Measurements from ENCODE around the gene NCAPG2. TPM values are rescaled to one million over a fixed set of nuclear protein-coding genes. Genes with fewer than 3 reads are reported as not detected.

The NCAPG2 gene, protein sequence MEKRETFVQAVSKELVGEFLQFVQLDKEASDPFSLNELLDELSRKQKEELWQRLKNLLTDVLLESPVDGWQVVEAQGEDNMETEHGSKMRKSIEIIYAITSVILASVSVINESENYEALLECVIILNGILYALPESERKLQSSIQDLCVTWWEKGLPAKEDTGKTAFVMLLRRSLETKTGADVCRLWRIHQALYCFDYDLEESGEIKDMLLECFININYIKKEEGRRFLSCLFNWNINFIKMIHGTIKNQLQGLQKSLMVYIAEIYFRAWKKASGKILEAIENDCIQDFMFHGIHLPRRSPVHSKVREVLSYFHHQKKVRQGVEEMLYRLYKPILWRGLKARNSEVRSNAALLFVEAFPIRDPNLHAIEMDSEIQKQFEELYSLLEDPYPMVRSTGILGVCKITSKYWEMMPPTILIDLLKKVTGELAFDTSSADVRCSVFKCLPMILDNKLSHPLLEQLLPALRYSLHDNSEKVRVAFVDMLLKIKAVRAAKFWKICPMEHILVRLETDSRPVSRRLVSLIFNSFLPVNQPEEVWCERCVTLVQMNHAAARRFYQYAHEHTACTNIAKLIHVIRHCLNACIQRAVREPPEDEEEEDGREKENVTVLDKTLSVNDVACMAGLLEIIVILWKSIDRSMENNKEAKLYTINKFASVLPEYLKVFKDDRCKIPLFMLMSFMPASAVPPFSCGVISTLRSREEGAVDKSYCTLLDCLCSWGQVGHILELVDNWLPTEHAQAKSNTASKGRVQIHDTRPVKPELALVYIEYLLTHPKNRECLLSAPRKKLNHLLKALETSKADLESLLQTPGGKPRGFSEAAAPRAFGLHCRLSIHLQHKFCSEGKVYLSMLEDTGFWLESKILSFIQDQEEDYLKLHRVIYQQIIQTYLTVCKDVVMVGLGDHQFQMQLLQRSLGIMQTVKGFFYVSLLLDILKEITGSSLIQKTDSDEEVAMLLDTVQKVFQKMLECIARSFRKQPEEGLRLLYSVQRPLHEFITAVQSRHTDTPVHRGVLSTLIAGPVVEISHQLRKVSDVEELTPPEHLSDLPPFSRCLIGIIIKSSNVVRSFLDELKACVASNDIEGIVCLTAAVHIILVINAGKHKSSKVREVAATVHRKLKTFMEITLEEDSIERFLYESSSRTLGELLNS
- 31.8 to 43.6 TPM (median 39.1 TPM) in 5 replicates for total RNA-seq (2022; extraction: Qiagen RNA extraction)

DNA sequence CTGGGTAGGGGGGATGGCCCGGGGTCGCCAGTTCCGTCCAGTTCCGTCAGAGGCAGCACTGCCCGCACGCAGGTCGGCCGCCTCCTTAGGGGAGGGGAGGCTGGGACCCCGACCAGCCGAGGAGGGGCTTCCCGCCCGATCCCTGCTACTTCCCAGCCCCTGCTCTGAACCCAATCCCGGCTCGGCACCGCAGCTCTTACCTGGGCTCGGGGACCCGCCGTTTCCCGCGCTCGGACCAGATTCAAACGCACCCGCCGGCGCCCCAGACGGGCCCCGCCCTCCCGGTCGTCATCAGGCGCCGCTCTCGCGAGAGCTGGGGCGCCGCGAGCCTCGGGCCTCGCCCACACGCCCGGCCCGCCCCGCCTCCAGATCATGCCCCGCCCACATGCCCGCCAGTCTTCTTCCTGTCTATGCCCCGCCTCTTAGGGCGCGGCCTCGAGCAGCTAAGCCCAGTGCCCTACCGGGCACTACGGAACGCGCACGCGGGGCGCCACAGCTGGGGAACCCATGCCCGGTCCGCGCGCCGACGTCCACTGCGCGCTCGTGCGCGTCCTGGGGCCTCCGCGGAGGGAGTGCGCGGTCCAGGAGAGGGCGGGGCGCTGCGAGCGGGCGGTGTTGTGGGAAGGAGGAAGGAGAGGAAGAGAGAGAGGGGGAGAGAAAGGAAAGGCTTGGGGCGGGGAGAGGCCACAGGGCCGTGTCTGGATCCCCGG, at the start of gene NCAPG2:
NCAPG2 (minus strand) TSS at position 281 of the 710 bp plus-strand sequence. CDS start 2,905 bp downstream, outside the sequence.

DNA sequence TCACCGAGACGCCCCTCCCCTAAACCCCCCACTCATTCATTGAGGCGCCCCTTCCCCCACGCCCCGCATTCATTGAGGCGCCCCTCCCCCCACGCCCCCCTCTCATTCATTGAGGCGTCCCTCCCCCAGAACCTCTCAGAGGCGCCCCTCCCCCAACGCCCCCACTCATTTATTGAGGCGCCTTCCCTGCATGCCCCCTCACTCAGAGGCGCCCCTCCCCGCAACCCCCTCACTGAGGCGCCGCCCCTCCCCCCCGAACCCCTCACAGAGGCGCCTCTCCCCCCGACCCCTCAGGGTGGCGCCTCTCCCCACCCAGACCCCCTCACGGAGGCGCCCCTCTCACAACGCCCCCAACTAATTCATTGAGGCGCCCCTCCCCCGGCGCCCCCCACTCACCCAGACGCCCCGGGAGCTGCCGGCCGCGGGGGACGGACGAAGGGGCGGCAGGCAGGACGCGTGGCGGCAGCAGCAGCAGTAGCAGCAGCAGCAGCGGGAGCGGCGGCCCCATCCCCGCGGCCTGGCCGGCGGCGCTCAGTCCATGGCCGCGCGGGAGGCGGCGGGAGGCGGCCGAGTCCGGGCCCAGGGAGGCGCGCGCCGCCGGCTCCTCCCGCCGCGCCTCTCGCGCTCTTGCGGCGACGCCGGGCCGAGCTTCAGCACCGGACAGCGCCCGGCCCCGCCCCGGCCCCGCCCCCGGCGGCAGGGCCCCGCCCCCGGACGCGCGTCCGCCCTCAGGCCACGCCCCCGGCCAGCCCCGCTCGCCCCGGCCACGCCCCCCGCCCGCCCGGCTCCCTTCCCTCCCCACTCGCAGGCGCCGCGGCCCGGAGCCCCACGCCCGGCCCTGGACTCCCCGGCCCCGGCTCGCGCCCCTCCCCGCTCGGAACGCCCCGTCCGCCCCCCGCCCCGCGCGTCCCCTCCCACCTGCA, 117.2 kb downstream of the NCAPG2 start, which contains the start of gene PTPRN2:
PTPRN2 (minus strand) TSS at position 662 of the 923 bp plus-strand sequence.

Other genes starting within 250 kb of the NCAPG2 start
- gene PTPRN2, start 117.0 kb downstream of the NCAPG2 start, total RNA-seq (2022; extraction: Qiagen RNA extraction): 0.54 to 1.2 TPM (median 0.89 TPM) in 5 replicates
- 93.7 to 134 TPM (median 125 TPM) in 5 replicates for gene ESYT2, start 124.7 kb upstream of the NCAPG2 start, total RNA-seq (2022; extraction: Qiagen RNA extraction)
- 17.4 to 30.1 TPM (median 25.1 TPM) in 5 replicates for gene DYNC2I1, start 151.8 kb upstream of the NCAPG2 start, total RNA-seq (2022; extraction: Qiagen RNA extraction)